DND-41 (cell line): ENCODE results near the gene PPM1M.

Experiments used
- ATAC-seq: fragments of 200-7000 bp; cut with Tn5 transposase; 3 replicates; pipeline ENCODE4 v1.9.1; 2021; ENCODE audit warnings: low read depth; ENCODE audit not compliant: insufficient read depth
- DNase-seq: peaks from one replicate; pipeline ENCODE4 v3.0.0-alpha.2; 2020
- H2AFZ ChIP-seq: 2 replicates; pipeline ENCODE4 v1.6.0; 2012; ENCODE audit warnings: low read depth, low read length
- H3K27ac ChIP-seq: 2 replicates; pipeline ENCODE4 v1.5.1; 2012; ENCODE audit warnings: low read length, inconsistent platforms
- H3K27me3 ChIP-seq: fragments of 200-600 bp; sonication (generic); 2 replicates; pipeline ENCODE4 v1.6.0; 2012; ENCODE audit warnings: low read length, mild to moderate bottlenecking, inconsistent platforms; ENCODE audit not compliant: insufficient read depth, poor library complexity
- H3K36me3 ChIP-seq: 2 replicates; pipeline ENCODE4 v1.5.1; 2012; ENCODE audit warnings: low read length, inconsistent platforms; ENCODE audit not compliant: insufficient read depth
- H3K4me1 ChIP-seq: 2 replicates; pipeline ENCODE4 v1.5.1; 2012; ENCODE audit warnings: mild to moderate bottlenecking, low read length; ENCODE audit not compliant: insufficient read depth
- H3K4me2 ChIP-seq: 2 replicates; pipeline ENCODE4 v1.6.0; 2012; ENCODE audit warnings: mild to moderate bottlenecking, moderate library complexity, low read length, inconsistent platforms; ENCODE audit not compliant: insufficient read depth
- H3K4me3 ChIP-seq, 2 experiments: fragments of 200-600 bp in 1 of 2; shearing (Covaris generic) in 1 of 2; 2 replicates each; pipeline ENCODE4 v1.5.1; 2012 to 2016; ENCODE audit warnings: inconsistent platforms in 2 of 2, low read length in 2 of 2, mild to moderate bottlenecking in 2 of 2, low read depth in 1 of 2, moderate library complexity in 1 of 2
- H3K79me2 ChIP-seq: 2 replicates; pipeline ENCODE4 v1.6.0; 2012; ENCODE audit warnings: low read length, inconsistent platforms; ENCODE audit not compliant: insufficient read depth
- H3K9ac ChIP-seq: 2 replicates; pipeline ENCODE4 v1.6.0; 2012; ENCODE audit warnings: low read depth, mild to moderate bottlenecking, inconsistent platforms, low read length, moderate library complexity
- H3K9me3 ChIP-seq: 2 replicates; pipeline ENCODE4 v1.5.1; 2012; ENCODE audit warnings: low read length, moderate library complexity, mild to moderate bottlenecking, inconsistent platforms; ENCODE audit not compliant: insufficient read depth, severe bottlenecking
- H4K20me1 ChIP-seq: 2 replicates; pipeline ENCODE4 v1.6.0; 2012; ENCODE audit warnings: low read length; ENCODE audit not compliant: insufficient read depth
- CTCF ChIP-seq: IDR thresholded peaks from 2 replicates; pipeline ENCODE4 v1.5.1; 2012; ENCODE audit warnings: borderline replicate concordance, low read length, moderate library complexity, mild to moderate bottlenecking; ENCODE audit not compliant: poor library complexity, severe bottlenecking; ENCODE audit errors: extremely low read depth
- EZH2 ChIP-seq: IDR thresholded peaks from 3 replicates; pipeline ENCODE4 v1.6.1; 2012; ENCODE audit warnings: borderline replicate concordance, low read depth, mild to moderate bottlenecking, moderate library complexity, low read length, inconsistent platforms; ENCODE audit not compliant: severe bottlenecking

PPM1M gene

GRCh38 chr3:52249683-52250082 is 4.1 kb downstream of the PPM1M start:
- H3K9me3 ChIP-seq = no peaks in the 10 kb centered on the region
- peaks cover 47% of the 10 kb centered on the region for H3K4me1 ChIP-seq
- H3K9ac ChIP-seq = no peak overlapping the region
- no peaks in the 10 kb centered on the region for H3K79me2 ChIP-seq
- no peak overlapping the region for H2AFZ ChIP-seq
- peaks cover 61% of the 10 kb centered on the region for H3K36me3 ChIP-seq
- ATAC-seq (no peak), DNase-seq (no peak)
- H4K20me1 ChIP-seq = peaks cover 27% of the 10 kb centered on the region
- TF ChIP-seq CTCF = no peak
- TF ChIP-seq EZH2 = no peak
- no peak overlapping the region for H3K27ac ChIP-seq
- no peak overlapping the region for H3K4me2 ChIP-seq
- no peak overlapping the region for H3K4me3 ChIP-seq
- H3K27me3 ChIP-seq = no peaks in the 10 kb centered on the region

GRCh38 chr3:52250122-52250521 is 4.6 kb downstream of the PPM1M start:
- Histone ChIP-seq H3K4me2 (no peak overlapping the region), H2AFZ (no peak overlapping the region), H3K27me3 (no peaks in the 10 kb centered on the region), H3K9ac (no peak overlapping the region), H3K36me3 (peaks cover 63% of the 10 kb centered on the region), H3K4me3 (no peak overlapping the region), H4K20me1 (peaks cover 27% of the 10 kb centered on the region), H3K79me2 (no peaks in the 10 kb centered on the region), H3K9me3 (no peaks in the 10 kb centered on the region), H3K4me1 (peaks cover 47% of the 10 kb centered on the region), H3K27ac (no peak overlapping the region)
- DNase-seq (no peak), ATAC-seq (no peak)
- TF ChIP-seq EZH2 = no peak
- TF ChIP-seq CTCF = no peak

GRCh38 chr3:52253314-52254304 is 8.1 kb downstream of the PPM1M start:
- DNase-seq (peak; percentile 90), ATAC-seq (peak; percentile 94)
- H4K20me1 ChIP-seq = peaks cover 43% of the 10 kb centered on the region
- H3K79me2 ChIP-seq = peaks cover 31% of the 10 kb centered on the region
- peaks cover 94% of the 10 kb centered on the region for H3K36me3 ChIP-seq
- no peak overlapping the region for H2AFZ ChIP-seq
- peaks cover 54% of the 10 kb centered on the region for H3K4me1 ChIP-seq
- H3K27me3 ChIP-seq = no peaks in the 10 kb centered on the region
- TF ChIP-seq CTCF = peak; percentile 10
- TF ChIP-seq EZH2 = no peak
- peak overlapping the region; percentile 34 for H3K9ac ChIP-seq
- H3K9me3 ChIP-seq = no peaks in the 10 kb centered on the region
- H3K4me2 ChIP-seq = peak overlapping the region; percentile 48
- H3K27ac ChIP-seq = peak overlapping the region; percentile 86
- peak overlapping the region in 1 of 2 experiments; percentile 8; a peak in 1 of 4 replicates for H3K4me3 ChIP-seq
